OCI-LY3 (cell line): Measurements from ENCODE around the gene IFT88.

Experiments used
- EZH2phosphoT487 ChIP-seq: fragments of 200-600 bp; shearing (Covaris generic); IDR thresholded peaks from 2 replicates; pipeline ENCODE4 v1.6.1; 2018; ENCODE audit warnings: antibody characterized with exemption, mixed run types, low read depth
- TF ChIP-seq, protein P1 (sequence below): fragments of 200-600, 300-600 bp; sonication (generic); IDR thresholded peaks from 2 replicates; pipeline ENCODE4 v1.5.1; 2014; ENCODE audit warnings: antibody characterized with exemption, low read length, low read depth

DNA sequence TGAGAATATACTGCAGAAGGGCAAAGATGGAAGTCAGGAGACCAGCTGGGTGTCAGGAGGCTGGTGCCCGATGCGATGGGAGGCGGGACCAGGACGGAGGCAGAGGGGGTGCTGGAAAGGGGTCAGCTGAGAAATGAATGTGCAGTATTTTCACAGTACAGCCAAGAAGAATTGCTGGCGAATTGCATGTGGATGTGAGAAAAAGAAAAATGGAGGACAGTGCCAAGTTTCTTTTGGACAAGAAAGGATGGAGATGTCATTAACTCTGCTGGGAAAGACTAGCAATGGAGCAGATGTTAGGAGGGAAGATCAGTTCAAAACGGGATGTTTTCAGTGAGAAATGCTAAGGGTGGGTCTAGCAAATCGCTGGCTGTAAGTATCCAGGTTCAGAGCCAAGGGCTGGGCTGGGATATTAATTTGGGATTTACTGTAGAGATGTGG, 48.3 kb upstream of the IFT88 start:
- no peak for TF ChIP-seq EZH2phosphoT487
- TF ChIP-seq, protein P1, sequence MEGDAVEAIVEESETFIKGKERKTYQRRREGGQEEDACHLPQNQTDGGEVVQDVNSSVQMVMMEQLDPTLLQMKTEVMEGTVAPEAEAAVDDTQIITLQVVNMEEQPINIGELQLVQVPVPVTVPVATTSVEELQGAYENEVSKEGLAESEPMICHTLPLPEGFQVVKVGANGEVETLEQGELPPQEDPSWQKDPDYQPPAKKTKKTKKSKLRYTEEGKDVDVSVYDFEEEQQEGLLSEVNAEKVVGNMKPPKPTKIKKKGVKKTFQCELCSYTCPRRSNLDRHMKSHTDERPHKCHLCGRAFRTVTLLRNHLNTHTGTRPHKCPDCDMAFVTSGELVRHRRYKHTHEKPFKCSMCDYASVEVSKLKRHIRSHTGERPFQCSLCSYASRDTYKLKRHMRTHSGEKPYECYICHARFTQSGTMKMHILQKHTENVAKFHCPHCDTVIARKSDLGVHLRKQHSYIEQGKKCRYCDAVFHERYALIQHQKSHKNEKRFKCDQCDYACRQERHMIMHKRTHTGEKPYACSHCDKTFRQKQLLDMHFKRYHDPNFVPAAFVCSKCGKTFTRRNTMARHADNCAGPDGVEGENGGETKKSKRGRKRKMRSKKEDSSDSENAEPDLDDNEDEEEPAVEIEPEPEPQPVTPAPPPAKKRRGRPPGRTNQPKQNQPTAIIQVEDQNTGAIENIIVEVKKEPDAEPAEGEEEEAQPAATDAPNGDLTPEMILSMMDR, result no peak
